GM19324 (cell line): ENCODE results near the gene SEMA6D.

Experiments
- ATAC-seq: cut with Tn5 transposase; IDR thresholded peaks from one replicate; pipeline ENCODE4 v1.9.1; 2021; ENCODE audit warnings: mild to moderate bottlenecking, moderate library complexity; ENCODE audit not compliant: unreplicated experiment, low FRiP score

The SEMA6D gene

GRCh38 chr15:47780971-47781370 is 63.7 kb downstream of the SEMA6D start:
- no peak for ATAC-seq

DNA sequence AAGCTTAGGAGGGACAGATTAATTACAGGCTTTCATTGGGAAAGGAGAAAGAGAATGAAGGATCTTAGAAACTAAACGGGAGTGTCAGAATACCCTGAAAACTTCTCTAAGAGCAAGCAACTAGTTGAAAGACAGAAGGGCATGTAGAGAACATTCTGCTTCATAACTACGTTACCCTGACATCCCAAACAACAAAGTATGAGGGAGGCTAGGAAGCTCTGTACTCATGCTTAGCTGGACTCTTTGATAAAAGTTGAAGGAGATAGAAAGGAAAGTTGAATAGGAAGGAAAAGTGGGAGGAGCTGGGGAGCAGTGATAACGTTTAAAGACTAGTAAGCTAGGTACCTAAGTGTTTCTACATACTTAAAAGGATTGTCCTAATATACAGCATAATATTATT is 64.2 kb downstream of the SEMA6D start:
- ATAC-seq: no peak

DNA sequence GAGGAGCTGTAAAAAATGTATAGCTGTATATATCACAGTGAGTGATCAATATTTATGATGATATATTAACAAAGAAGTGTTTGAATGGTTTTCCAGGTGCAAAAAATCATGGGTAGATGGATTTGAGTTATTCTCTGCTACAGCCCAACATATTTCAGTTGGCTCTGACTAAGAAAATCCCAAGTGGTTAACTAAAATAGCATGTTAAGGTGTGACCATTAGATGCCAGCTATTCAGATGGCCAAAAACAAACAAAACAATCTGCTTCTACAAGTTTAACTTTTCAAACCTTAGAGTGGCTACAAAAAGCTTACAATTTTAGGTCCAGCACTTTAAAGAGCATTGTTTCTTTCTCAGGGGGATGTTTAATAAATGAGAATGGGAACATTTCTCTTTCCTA is 67.5 kb downstream of the SEMA6D start:
- ATAC-seq: no peak

- ATAC-seq: no peak
These were observed 69.1 kb downstream of the SEMA6D start for GRCh38 chr15:47786371-47786770.

- no peak for ATAC-seq
These were observed 70.6 kb downstream of the SEMA6D start for GRCh38 chr15:47787875-47788274.

DNA sequence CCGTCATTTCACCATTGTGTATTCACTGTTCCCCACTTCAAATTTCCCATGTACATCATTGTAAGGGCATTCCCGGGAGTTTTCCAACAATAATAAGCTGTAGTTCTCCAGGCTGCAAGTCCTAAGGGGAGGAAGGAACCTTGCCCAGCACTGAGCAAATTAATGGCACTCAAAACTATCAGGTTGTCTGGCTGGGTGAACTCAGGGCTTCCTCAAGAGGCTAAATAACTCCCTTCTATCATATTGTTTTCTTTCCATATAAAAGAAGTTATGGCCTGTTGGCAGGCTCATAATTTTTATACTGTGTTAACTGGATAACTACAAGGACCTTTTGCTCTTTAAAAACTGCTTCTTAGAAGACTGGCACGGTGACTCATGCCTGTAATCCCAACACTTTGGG is 71.4 kb downstream of the SEMA6D start:
- no peak for ATAC-seq

- ATAC-seq: no peak
These were observed 73.9 kb downstream of the SEMA6D start for GRCh38 chr15:47791161-47791560.

GRCh38 chr15:47792231-47792630 is 74.9 kb downstream of the SEMA6D start:
- no peak for ATAC-seq

DNA sequence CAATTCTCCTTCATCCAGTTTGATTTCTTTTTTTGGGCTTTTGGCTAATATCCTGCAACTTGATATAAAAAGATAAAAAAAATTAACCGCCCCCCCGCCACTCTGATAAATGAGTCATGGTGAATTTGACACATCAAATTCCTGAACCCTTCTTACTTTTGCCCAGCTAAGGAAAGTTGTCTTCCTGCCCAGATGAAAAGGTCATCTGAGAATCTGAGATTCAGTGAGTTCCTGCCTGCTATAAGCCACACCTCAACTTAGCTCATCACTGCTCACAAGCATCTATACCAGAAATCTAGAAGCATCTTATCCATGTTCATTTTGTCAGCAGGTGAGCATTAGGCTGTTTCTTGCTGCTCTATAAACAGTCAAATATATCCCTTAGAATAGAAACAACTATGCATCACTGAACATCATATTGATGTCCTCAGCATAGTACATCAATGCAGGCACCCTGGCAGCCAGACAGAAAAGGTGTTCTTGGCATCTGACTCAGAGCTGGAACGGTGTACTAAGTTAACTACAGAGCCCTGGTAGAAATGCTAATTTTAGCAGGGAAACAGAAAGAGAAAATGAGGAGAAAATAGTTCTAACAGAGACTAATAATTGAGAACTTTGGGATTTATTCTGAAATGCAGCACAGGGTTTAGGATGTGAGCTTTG is 77.1 kb downstream of the SEMA6D start:
- no peak for ATAC-seq

GRCh38 chr15:47795864-47796263 is 78.6 kb downstream of the SEMA6D start:
- no peak for ATAC-seq

GRCh38 chr15:47796339-47796738 is 79.0 kb downstream of the SEMA6D start:
- ATAC-seq: no peak

- no peak for ATAC-seq
These were observed 79.5 kb downstream of the SEMA6D start for GRCh38 chr15:47796830-47797229.

- ATAC-seq: no peak
These were observed 84.2 kb downstream of the SEMA6D start for GRCh38 chr15:47801522-47801921.

GRCh38 chr15:47802216-47802615 is 84.9 kb downstream of the SEMA6D start:
- ATAC-seq: no peak

- no peak for ATAC-seq
These were observed 86.5 kb downstream of the SEMA6D start for GRCh38 chr15:47803767-47804166.

DNA sequence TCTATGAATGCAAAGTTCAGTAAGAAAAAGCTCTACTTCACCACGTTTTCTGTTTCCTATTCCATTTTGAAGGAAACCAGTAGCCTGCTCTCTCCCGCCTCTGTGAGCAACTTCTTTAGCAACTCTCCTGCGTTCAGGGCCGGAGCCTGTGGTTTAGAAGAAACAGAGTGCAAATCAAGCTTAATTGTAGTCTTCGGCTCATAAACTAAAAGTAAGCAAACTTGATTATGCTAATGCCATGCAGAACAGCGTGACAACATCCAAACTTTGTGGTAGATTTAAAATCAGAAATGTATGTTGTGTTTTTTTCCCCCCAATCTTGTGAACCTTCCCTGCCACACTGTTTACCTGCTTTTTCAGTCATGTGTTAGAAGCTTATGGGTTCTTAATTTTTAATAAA is 87.4 kb downstream of the SEMA6D start:
- ATAC-seq: no peak

- no peak for ATAC-seq
These were observed 88.7 kb downstream of the SEMA6D start for GRCh38 chr15:47806008-47806407.

- ATAC-seq: no peak
These were observed 93.9 kb downstream of the SEMA6D start for GRCh38 chr15:47811172-47811571.

GRCh38 chr15:47812470-47812999 is 95.2 kb downstream of the SEMA6D start:
- ATAC-seq: no peak

- peak; percentile 77 for ATAC-seq
These were observed 96.6 kb downstream of the SEMA6D start for GRCh38 chr15:47813748-47814384.

DNA sequence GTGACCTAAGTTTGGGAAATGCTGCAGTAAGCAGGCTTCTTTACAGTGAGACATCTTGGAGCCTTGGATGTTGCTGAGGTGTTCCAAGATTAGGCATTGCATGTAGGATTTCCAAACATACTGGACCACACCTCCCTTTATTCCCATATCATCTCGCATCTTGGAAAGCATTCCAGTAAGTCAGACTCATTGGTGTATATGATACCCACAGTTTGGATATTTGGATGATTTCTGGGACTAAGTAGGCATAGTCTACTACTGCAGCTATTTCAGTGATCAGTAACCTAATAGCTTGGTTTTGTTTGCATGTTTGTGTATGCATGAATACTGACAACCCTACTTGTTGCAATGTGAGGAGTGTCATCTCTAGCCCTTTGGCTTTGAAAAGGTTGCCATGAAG is 97.3 kb downstream of the SEMA6D start:
- ATAC-seq: no peak

DNA sequence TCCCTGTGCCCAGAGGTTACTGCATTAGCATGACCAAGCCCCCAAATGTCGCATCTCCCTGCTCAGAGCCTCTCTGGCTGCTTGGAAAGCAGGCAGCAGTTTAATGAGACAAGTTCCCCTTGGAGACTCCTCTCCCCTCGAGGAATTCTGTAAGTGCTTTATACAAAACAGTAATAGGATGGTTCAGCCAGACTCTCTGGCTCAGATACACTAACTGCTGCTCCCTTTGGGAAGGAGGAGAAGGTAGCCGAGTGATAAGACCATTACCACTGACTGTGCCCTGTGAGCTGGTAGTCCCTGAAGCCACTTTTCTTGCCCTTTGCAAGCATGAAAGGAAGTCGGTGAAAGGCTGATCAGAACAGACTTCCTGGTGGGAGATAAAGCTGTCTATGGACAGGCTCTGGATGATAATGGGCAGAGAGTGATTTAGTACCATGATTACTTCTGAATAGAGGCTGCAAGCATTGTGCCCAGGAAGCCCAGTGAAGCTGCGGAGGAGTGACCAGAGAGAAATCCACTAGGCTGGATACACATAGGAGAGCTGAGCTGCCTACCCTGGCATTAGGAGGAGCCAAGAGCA is 100.8 kb downstream of the SEMA6D start:
- ATAC-seq: no peak
